GM23338 (cell line): ENCODE measurements around the gene ENPP4. TPM values are rescaled to one million over a fixed set of nuclear protein-coding genes. Genes with fewer than 3 reads are reported as not detected.

Experiments
- ATAC-seq: fragments of 200-7000 bp; cut with Tn5 transposase; 3 replicates; pipeline ENCODE4 v1.9.1; 2020
- DNase-seq: peaks from one replicate; pipeline ENCODE4 v3.0.0-alpha.2; 2015; ENCODE audit warnings: low spot score
- H2AFZ ChIP-seq: fragments of 200-600 bp; sonication (generic); 2 replicates; pipeline ENCODE4 v1.8.0; 2016; ENCODE audit warnings: antibody characterized with exemption, mild to moderate bottlenecking, moderate library complexity
- H3F3A ChIP-seq: fragments of 200-600 bp; sonication (generic); replicated peaks from 2 replicates; pipeline ENCODE4 v1.8.0; 2017; ENCODE audit warnings: antibody characterized with exemption, mixed run types, low read depth
- H3K27ac ChIP-seq: fragments of 200-600 bp; sonication (generic); 2 replicates; pipeline ENCODE4 v1.6.1; 2016; ENCODE audit warnings: low read depth
- H3K27me3 ChIP-seq: fragments of 200-600 bp; sonication (generic); 2 replicates; pipeline ENCODE4 v1.8.0; 2016; ENCODE audit warnings: mild to moderate bottlenecking, mixed run types, moderate library complexity; ENCODE audit not compliant: insufficient read depth
- H3K36me3 ChIP-seq: fragments of 200-600 bp; sonication (generic); 2 replicates; pipeline ENCODE4 v1.8.0; 2016; ENCODE audit warnings: mild to moderate bottlenecking; ENCODE audit not compliant: insufficient read depth
- H3K4me1 ChIP-seq: fragments of 200-600 bp; sonication (generic); 2 replicates; pipeline ENCODE4 v1.8.0; 2016; ENCODE audit warnings: mild to moderate bottlenecking, moderate library complexity; ENCODE audit not compliant: insufficient read depth
- H3K4me2 ChIP-seq: fragments of 200-600 bp; sonication (generic); 2 replicates; pipeline ENCODE4 v1.7.1; 2017; ENCODE audit warnings: mixed run types
- H3K4me3 ChIP-seq: fragments of 200-600 bp; sonication (generic); 2 replicates; pipeline ENCODE4 v1.6.1; 2016; ENCODE audit warnings: mixed run types
- H3K79me2 ChIP-seq: fragments of 200-600 bp; sonication (generic); replicated peaks from 2 replicates; pipeline ENCODE4 v1.8.0; 2017; ENCODE audit warnings: mild to moderate bottlenecking; ENCODE audit not compliant: insufficient read depth
- H3K9me2 ChIP-seq: fragments of 200-600 bp; sonication (generic); 2 replicates; pipeline ENCODE4 v1.8.0; 2017; ENCODE audit not compliant: insufficient read depth
- H4K20me1 ChIP-seq: fragments of 200-600 bp; sonication (generic); replicated peaks from 2 replicates; pipeline ENCODE4 v1.8.0; 2017; ENCODE audit warnings: mild to moderate bottlenecking; ENCODE audit not compliant: insufficient read depth
- H3K27ac Mint-ChIP-seq: 2 replicates; pipeline ENCODE4 v1.8.0; 2020; ENCODE audit warnings: inconsistent platforms, mild to moderate bottlenecking, moderate library complexity, mixed read lengths
- H3K27me3 Mint-ChIP-seq: 3 replicates; pipeline ENCODE4 v1.8.0; 2022; ENCODE audit warnings: low read depth, mild to moderate bottlenecking, moderate library complexity, mixed read lengths, inconsistent platforms; ENCODE audit not compliant: insufficient read depth, poor library complexity
- H3K36me3 Mint-ChIP-seq: 3 replicates; pipeline ENCODE4 v1.8.0; 2021; ENCODE audit warnings: low read depth, mild to moderate bottlenecking, inconsistent platforms, moderate library complexity, mixed read lengths
- H3K4me1 Mint-ChIP-seq: 3 replicates; pipeline ENCODE4 v1.8.0; 2020; ENCODE audit warnings: mild to moderate bottlenecking, inconsistent platforms, mixed read lengths
- H3K4me3 Mint-ChIP-seq: 3 replicates; pipeline ENCODE4 v1.8.0; 2021; ENCODE audit warnings: moderate library complexity, mild to moderate bottlenecking, inconsistent platforms, mixed read lengths
- H3K9me3 Mint-ChIP-seq: 3 replicates; pipeline ENCODE4 v1.8.0; 2020; ENCODE audit warnings: moderate library complexity, mild to moderate bottlenecking, inconsistent platforms, mixed read lengths
- EZH2 ChIP-seq: fragments of 200-600 bp; sonication (generic); IDR thresholded peaks from one replicate; pipeline ENCODE4 v1.8.0; 2017; ENCODE audit warnings: antibody characterized with exemption, mild to moderate bottlenecking, low read depth; ENCODE audit not compliant: unreplicated experiment
- EZH2phosphoT487 ChIP-seq: fragments of 200-600 bp; sonication (generic); IDR thresholded peaks from one replicate; pipeline ENCODE4 v1.8.1; 2018; ENCODE audit warnings: antibody characterized with exemption; ENCODE audit not compliant: unreplicated experiment
- JUNB ChIP-seq: IDR thresholded peaks from one replicate; pipeline ENCODE4 v1.6.1; 2016; ENCODE audit warnings: antibody characterized with exemption; ENCODE audit not compliant: unreplicated experiment
- POLR2AphosphoS5 ChIP-seq: IDR thresholded peaks from 2 replicates; pipeline ENCODE4 v1.6.1; 2016; ENCODE audit warnings: antibody characterized with exemption, low read depth
- ZNF331 ChIP-seq: fragments of 250-450 bp; sonication (Bioruptor Pico); IDR thresholded peaks from 2 replicates; pipeline ENCODE4 v1.5.0; 2020; ENCODE audit warnings: low read depth, mild to moderate bottlenecking, moderate library complexity
- polyA plus RNA-seq: library from polyadenylated mRNA; unstranded; fragments of >200 nt; fragmentation: Nextera tagmentation; extraction: Ambion mirVana; gene quantifications from 2 replicates; pipeline ENCODE4 v1.2.1, GENCODE V29; 2016
- total RNA-seq: library from RNA; depleted of rRNA; stranded (reverse); fragments of >200 nt; shearing (Covaris generic); gene quantifications from 2 replicates; pipeline ENCODE4 v1.2.3, GENCODE V29; 2014
- TF ChIP-seq, protein P1 (sequence below): fragments of 250-450 bp; sonication (Bioruptor Pico); IDR thresholded peaks from 2 replicates; pipeline ENCODE4 v1.5.0; 2020; ENCODE audit warnings: mild to moderate bottlenecking, moderate library complexity
- TF ChIP-seq, protein P2 (sequence below): IDR thresholded peaks from 2 replicates; pipeline ENCODE4 v1.6.1; 2016; ENCODE audit warnings: antibody characterized with exemption

Gene ENPP4
- total and polyA plus RNA-seq, 2 experiments from 2014 or later = 2.2 to 4.4 TPM

DNA sequence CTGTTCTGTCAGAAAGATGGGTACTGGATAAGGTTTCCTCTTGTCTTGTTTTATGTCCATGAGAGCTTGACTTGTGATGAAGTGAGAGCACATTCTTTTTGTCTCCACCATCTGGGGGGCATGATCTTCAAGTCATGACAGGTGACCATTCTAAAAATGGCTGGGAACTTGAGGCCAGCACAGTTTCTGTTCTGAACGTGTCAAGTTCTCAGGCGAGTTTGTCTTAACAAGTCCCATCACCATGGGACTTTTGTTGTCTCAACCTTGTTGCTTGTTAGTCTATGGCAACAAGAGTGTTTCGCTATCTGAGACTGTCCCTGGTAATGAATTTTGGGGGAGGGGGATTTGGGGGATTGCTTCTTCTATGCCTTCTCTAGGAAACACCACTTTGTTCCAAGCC, 25.6 kb upstream of the ENPP4 start (continued):
- TF ChIP-seq, protein P1, sequence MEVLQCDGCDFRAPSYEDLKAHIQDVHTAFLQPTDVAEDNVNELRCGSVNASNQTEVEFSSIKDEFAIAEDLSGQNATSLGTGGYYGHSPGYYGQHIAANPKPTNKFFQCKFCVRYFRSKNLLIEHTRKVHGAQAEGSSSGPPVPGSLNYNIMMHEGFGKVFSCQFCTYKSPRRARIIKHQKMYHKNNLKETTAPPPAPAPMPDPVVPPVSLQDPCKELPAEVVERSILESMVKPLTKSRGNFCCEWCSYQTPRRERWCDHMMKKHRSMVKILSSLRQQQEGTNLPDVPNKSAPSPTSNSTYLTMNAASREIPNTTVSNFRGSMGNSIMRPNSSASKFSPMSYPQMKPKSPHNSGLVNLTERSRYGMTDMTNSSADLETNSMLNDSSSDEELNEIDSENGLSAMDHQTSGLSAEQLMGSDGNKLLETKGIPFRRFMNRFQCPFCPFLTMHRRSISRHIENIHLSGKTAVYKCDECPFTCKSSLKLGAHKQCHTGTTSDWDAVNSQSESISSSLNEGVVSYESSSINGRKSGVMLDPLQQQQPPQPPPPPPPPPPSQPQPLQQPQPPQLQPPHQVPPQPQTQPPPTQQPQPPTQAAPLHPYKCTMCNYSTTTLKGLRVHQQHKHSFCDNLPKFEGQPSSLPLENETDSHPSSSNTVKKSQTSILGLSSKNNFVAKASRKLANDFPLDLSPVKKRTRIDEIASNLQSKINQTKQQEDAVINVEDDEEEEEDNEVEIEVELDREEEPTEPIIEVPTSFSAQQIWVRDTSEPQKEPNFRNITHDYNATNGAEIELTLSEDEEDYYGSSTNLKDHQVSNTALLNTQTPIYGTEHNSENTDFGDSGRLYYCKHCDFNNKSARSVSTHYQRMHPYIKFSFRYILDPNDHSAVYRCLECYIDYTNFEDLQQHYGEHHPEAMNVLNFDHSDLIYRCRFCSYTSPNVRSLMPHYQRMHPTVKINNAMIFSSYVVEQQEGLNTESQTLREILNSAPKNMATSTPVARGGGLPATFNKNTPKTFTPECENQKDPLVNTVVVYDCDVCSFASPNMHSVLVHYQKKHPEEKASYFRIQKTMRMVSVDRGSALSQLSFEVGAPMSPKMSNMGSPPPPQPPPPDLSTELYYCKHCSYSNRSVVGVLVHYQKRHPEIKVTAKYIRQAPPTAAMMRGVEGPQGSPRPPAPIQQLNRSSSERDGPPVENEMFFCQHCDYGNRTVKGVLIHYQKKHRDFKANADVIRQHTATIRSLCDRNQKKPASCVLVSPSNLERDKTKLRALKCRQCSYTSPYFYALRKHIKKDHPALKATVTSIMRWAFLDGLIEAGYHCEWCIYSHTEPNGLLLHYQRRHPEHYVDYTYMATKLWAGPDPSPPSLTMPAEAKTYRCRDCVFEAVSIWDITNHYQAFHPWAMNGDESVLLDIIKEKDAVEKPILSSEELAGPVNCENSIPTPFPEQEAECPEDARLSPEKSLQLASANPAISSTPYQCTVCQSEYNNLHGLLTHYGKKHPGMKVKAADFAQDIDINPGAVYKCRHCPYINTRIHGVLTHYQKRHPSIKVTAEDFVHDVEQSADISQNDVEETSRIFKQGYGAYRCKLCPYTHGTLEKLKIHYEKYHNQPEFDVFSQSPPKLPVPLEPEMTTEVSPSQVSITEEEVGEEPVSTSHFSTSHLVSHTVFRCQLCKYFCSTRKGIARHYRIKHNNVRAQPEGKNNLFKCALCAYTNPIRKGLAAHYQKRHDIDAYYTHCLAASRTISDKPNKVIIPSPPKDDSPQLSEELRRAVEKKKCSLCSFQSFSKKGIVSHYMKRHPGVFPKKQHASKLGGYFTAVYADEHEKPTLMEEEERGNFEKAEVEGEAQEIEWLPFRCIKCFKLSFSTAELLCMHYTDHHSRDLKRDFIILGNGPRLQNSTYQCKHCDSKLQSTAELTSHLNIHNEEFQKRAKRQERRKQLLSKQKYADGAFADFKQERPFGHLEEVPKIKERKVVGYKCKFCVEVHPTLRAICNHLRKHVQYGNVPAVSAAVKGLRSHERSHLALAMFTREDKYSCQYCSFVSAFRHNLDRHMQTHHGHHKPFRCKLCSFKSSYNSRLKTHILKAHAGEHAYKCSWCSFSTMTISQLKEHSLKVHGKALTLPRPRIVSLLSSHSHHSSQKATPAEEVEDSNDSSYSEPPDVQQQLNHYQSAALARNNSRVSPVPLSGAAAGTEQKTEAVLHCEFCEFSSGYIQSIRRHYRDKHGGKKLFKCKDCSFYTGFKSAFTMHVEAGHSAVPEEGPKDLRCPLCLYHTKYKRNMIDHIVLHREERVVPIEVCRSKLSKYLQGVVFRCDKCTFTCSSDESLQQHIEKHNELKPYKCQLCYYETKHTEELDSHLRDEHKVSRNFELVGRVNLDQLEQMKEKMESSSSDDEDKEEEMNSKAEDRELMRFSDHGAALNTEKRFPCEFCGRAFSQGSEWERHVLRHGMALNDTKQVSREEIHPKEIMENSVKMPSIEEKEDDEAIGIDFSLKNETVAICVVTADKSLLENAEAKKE = no peak
- TF ChIP-seq JUNB = no peak
- no peak for TF ChIP-seq POLR2AphosphoS5

DNA sequence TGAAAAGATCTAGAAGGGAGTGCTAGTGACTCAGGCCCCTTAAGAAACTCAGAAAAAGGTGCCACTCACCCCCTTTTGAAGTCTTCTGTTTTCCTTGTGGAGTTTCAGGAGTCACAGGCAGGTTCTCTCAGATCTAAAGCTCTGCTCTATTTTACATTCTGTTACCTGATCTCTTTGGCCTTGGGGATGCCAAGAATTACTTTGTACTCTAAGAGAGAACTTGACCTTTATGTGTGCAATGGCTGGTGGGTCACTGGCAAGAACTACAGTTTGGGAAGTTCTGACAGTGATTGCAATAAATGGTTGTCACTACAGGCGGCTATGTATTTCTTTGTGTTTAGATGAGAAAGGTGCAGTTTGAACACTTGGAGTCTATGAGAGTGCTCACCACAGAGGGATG, 24.2 kb upstream of the ENPP4 start:
- Histone ChIP-seq H4K20me1 (no peaks in the 10 kb centered on the region), H3K27ac (no peak overlapping the region), H2AFZ (no peak overlapping the region), H3K36me3 (0 out of 2 replicates have a peak, but pooled peaks cover 7% of the 10 kb centered on the region), H3K27me3 (no peaks in the 10 kb centered on the region), H3K4me1 (no peaks in the 10 kb centered on the region), H3K4me3 (no peak overlapping the region), H3K79me2 (no peaks in the 10 kb centered on the region), H3F3A (no peaks in the 10 kb centered on the region), H3K9me2 (no peaks in the 10 kb centered on the region), H3K4me2 (no peak overlapping the region)
- Mint-ChIP-seq H3K27ac (no peak overlapping the region), H3K36me3 (peaks cover 19% of the 10 kb centered on the region; the same call in 2 of the 3 replicates), H3K4me1 (no peaks in the 10 kb centered on the region; the same call in 2 of the 3 replicates), H3K4me3 (no peak overlapping the region), H3K27me3 (peaks cover 4% of the 10 kb centered on the region), H3K9me3 (peaks cover 23% of the 10 kb centered on the region)
- TF ChIP-seq EZH2 (no peak), ZNF331 (CRISPR knock-in tag) (no peak), EZH2phosphoT487 (no peak)
- TF ChIP-seq, protein P2, sequence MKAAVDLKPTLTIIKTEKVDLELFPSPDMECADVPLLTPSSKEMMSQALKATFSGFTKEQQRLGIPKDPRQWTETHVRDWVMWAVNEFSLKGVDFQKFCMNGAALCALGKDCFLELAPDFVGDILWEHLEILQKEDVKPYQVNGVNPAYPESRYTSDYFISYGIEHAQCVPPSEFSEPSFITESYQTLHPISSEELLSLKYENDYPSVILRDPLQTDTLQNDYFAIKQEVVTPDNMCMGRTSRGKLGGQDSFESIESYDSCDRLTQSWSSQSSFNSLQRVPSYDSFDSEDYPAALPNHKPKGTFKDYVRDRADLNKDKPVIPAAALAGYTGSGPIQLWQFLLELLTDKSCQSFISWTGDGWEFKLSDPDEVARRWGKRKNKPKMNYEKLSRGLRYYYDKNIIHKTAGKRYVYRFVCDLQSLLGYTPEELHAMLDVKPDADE = no peak
- DNase-seq = no peak
- no peak for ATAC-seq
